ENCODE measurements around the gene TMED9.

TMED9 gene

DNA sequence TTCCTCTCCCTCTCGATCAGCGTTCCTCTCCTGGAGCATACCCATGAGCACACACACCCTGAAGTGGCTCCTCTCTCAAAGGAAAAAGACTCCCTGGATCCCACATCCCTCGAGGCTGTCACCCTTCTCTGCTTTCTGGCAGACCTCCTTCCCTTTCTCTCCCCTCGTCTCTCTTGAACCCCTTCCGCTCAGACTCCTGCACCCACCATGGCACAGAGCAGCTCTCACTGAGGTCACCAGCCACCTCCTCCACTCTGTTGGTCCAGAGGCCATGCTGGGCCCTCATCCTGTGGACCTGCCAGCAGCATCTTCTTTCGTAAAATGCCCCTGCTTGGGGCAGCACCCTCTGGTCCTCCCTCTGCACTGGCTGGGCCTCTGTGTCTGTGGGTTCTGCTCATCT, 13.7 kb downstream of the TMED9 start:
- no peaks in the 10 kb centered on the region; the same call in 1 of the 2 replicates for H3K36me3 ChIP-seq (ENCODE audit: insufficient read depth, low read length)
- H3K9ac ChIP-seq (ENCODE audit: low read depth, low read length) = no peak overlapping the region
- H3K9me3 ChIP-seq (ENCODE audit: control insufficient read depth, insufficient read depth, low read length) = no peaks in the 10 kb centered on the region
- peaks cover 6% of the 10 kb centered on the region; the same call in 1 of the 2 replicates for H3K4me1 ChIP-seq (ENCODE audit: insufficient read depth, low read length)

GRCh38 chr5:177606071-177607051, 14.4 kb downstream of the TMED9 start:
- Histone ChIP-seq H3K4me1 (ENCODE audit: insufficient read depth, low read length) (peaks cover 6% of the 10 kb centered on the region; the same call in 1 of the 2 replicates), H3K36me3 (ENCODE audit: insufficient read depth, low read length) (no peaks in the 10 kb centered on the region; the same call in 1 of the 2 replicates), H3K9me3 (ENCODE audit: control insufficient read depth, insufficient read depth, low read length) (no peaks in the 10 kb centered on the region), H3K9ac (ENCODE audit: low read depth, low read length) (no peak overlapping the region)

- Histone ChIP-seq H3K4me1 (ENCODE audit: insufficient read depth, low read length) (peaks cover 6% of the 10 kb centered on the region; the same call in 1 of the 2 replicates), H3K9me3 (ENCODE audit: control insufficient read depth, insufficient read depth, low read length) (no peaks in the 10 kb centered on the region), H3K9ac (ENCODE audit: low read depth, low read length) (no peak overlapping the region), H3K36me3 (ENCODE audit: insufficient read depth, low read length) (no peaks in the 10 kb centered on the region; the same call in 1 of the 2 replicates)
These were observed 15.1 kb downstream of the TMED9 start for GRCh38 chr5:177607115-177607451.

- Histone ChIP-seq H3K36me3 (ENCODE audit: insufficient read depth, low read length) (no peaks in the 10 kb centered on the region; the same call in 1 of the 2 replicates), H3K9ac (ENCODE audit: low read depth, low read length) (no peak overlapping the region), H3K4me1 (ENCODE audit: insufficient read depth, low read length) (peaks cover 6% of the 10 kb centered on the region; the same call in 1 of the 2 replicates), H3K9me3 (ENCODE audit: control insufficient read depth, insufficient read depth, low read length) (no peaks in the 10 kb centered on the region)
These were observed 15.6 kb downstream of the TMED9 start for GRCh38 chr5:177607452-177608192.

GRCh38 chr5:177608243-177609075, 16.5 kb downstream of the TMED9 start:
- Histone ChIP-seq H3K9me3 (ENCODE audit: control insufficient read depth, insufficient read depth, low read length) (no peaks in the 10 kb centered on the region), H3K36me3 (ENCODE audit: insufficient read depth, low read length) (no peaks in the 10 kb centered on the region; the same call in 1 of the 2 replicates), H3K4me1 (ENCODE audit: insufficient read depth, low read length) (peaks cover 6% of the 10 kb centered on the region; the same call in 1 of the 2 replicates), H3K9ac (ENCODE audit: low read depth, low read length) (no peak overlapping the region)

DNA sequence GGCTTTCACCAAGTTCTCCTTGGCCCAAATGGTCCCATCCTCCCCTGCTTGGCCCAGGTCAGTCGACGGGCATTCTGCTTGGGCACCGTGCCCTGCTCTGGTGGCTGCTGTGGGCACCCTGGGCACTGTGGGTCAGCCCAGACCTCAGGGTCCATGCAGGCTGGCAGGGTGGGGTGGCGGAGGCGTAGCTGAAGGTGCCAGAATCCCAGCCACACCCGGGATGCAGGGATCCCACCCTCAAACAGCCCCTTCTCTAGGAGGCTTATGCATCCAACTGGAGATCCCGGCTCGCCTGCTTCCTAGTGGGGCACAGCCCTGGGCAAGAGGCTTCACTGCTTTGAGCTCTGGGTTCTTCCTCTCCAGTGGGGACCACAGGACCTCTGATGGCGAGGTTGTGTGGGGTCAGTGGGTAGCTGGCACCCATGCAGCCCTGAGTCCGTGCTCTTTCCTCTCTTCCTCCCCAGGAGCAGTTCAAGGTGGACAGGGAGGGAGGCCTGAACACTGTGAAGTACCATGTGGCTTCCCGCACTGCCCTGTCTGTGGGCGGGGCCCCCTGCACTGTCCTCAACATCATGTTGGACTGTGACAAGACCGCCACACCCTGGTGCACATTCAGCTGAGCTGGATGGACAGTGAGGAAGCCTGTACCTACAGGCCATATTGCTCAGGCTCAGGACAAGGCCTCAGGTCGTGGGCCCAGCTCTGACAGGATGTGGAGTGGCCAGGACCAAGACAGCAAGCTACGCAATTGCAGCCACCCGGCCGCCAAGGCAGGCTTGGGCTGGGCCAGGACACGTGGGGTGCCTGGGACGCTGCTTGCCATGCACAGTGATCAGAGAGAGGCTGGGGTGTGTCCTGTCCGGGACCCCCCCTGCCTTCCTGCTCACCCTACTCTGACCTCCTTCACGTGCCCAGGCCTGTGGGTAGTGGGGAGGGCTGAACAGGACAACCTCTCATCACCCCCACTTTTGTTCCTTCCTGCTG, 17.4 kb downstream of the TMED9 start:
- H3K4me1 ChIP-seq (ENCODE audit: insufficient read depth, low read length) = peaks cover 6% of the 10 kb centered on the region; the same call in 1 of the 2 replicates
- no peak overlapping the region for H3K9ac ChIP-seq (ENCODE audit: low read depth, low read length)
- H3K36me3 ChIP-seq (ENCODE audit: insufficient read depth, low read length) = no peaks in the 10 kb centered on the region; the same call in 1 of the 2 replicates
- no peaks in the 10 kb centered on the region for H3K9me3 ChIP-seq (ENCODE audit: control insufficient read depth, insufficient read depth, low read length)

DNA sequence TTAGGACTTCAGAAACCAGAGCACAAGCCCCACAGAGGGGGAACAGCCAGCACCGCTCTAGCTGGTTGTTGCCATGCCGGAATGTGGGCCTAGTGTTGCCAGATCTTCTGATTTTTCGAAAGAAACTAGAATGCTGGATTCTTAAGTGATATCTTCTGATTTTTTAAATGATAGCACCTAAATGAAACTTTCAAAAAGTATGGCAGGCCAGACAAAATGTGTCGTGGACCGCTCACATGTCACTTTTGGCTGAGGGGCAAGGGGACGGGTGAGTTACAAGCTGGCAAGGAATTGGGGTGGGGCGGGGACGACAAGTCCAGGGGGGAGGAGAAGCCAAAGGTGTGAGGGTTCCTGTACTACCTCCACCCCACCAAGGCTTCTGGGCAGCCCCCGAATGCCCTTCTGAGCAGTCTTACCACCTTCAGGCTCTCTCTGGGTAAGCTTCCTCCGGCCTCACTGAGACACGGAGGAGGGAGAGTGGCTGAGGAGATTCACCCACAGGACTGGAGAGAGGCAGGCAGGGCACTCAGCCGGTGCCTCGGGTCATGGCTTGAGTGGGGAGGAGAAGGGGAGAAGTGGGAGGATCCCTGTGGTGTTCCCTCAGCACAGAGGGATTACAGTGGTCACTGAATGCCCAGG, 18.2 kb downstream of the TMED9 start:
- no peak overlapping the region for H3K9ac ChIP-seq (ENCODE audit: low read depth, low read length)
- no peaks in the 10 kb centered on the region; the same call in 1 of the 2 replicates for H3K36me3 ChIP-seq (ENCODE audit: insufficient read depth, low read length)
- peaks cover 6% of the 10 kb centered on the region; the same call in 1 of the 2 replicates for H3K4me1 ChIP-seq (ENCODE audit: insufficient read depth, low read length)
- H3K9me3 ChIP-seq (ENCODE audit: control insufficient read depth, insufficient read depth, low read length) = no peaks in the 10 kb centered on the region

- Histone ChIP-seq H3K9ac (ENCODE audit: low read depth, low read length) (no peak overlapping the region), H3K9me3 (ENCODE audit: control insufficient read depth, insufficient read depth, low read length) (no peaks in the 10 kb centered on the region), H3K4me1 (ENCODE audit: insufficient read depth, low read length) (peaks cover 6% of the 10 kb centered on the region; the same call in 1 of the 2 replicates), H3K36me3 (ENCODE audit: insufficient read depth, low read length) (no peaks in the 10 kb centered on the region; the same call in 1 of the 2 replicates)
These were observed 18.9 kb downstream of the TMED9 start for GRCh38 chr5:177610770-177611445.

DNA sequence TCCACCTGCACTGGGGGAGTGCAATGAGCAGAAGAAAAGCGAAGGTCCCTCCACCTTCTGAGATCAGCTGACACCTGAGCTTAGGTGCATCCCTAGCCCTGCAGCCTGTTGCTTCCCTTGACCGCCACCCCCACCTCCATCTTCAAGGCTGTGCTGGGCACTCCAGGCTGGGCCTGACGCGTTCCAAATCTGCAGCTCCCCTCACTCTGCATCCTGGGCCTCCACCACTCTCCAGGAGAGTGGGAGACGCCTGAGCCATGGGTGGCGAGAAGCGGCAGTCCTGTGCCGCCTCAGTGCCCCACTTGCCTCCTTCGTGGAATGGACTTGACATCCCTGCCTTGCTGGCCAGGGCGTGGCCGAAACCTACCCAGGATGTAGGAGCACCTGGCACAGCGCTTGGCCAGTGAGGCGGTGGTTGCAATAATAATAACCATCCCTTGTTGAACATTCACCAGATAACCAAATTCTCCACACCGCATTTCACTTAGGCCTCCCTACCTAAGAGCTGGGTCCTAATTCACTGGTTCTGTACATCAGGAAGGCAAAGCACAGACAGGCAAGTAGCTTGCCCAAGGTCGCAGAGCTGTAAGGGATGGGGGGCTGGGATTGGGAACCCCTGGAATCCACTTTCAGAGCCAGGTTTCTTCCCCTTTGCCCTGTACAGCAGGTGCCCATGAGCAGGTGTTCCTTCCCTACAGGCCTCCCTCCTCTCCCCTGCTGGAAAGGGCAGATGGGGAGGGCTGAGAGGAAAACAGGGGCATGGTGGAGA, 19.6 kb downstream of the TMED9 start:
- Histone ChIP-seq H3K9ac (ENCODE audit: low read depth, low read length) (no peak overlapping the region), H3K4me1 (ENCODE audit: insufficient read depth, low read length) (peaks cover 6% of the 10 kb centered on the region; the same call in 1 of the 2 replicates), H3K36me3 (ENCODE audit: insufficient read depth, low read length) (no peaks in the 10 kb centered on the region; the same call in 1 of the 2 replicates), H3K9me3 (ENCODE audit: control insufficient read depth, insufficient read depth, low read length) (no peaks in the 10 kb centered on the region)

GRCh38 chr5:177612215-177612673, 20.2 kb downstream of the TMED9 start:
- Histone ChIP-seq H3K9ac (ENCODE audit: low read depth, low read length) (no peak overlapping the region), H3K36me3 (ENCODE audit: insufficient read depth, low read length) (no peaks in the 10 kb centered on the region; the same call in 1 of the 2 replicates), H3K4me1 (ENCODE audit: insufficient read depth, low read length) (peaks cover under 1% of the 10 kb centered on the region; the same call in 1 of the 2 replicates), H3K9me3 (ENCODE audit: control insufficient read depth, insufficient read depth, low read length) (no peaks in the 10 kb centered on the region)

GRCh38 chr5:177620560-177620959, 28.6 kb downstream of the TMED9 start:
- Histone ChIP-seq H3K9ac (ENCODE audit: low read depth, low read length) (no peak overlapping the region), H3K9me3 (ENCODE audit: control insufficient read depth, insufficient read depth, low read length) (no peaks in the 10 kb centered on the region), H3K4me1 (ENCODE audit: insufficient read depth, low read length) (no peaks in the 10 kb centered on the region), H3K36me3 (ENCODE audit: insufficient read depth, low read length) (peaks cover 7% of the 10 kb centered on the region)
